Measurements from ENCODE around the gene LSAMP. TPM values are rescaled to one million over a fixed set of nuclear protein-coding genes. Genes with fewer than 3 reads are reported as not detected.
"Not testable (repeated sequence)": the region's sequence is repeated elsewhere in the genome, so short reads cannot be mapped to it uniquely, and the experiment has no call there.

The LSAMP gene
- total RNA-seq, 1 donor from 2014 or later: 1.1 TPM

DNA sequence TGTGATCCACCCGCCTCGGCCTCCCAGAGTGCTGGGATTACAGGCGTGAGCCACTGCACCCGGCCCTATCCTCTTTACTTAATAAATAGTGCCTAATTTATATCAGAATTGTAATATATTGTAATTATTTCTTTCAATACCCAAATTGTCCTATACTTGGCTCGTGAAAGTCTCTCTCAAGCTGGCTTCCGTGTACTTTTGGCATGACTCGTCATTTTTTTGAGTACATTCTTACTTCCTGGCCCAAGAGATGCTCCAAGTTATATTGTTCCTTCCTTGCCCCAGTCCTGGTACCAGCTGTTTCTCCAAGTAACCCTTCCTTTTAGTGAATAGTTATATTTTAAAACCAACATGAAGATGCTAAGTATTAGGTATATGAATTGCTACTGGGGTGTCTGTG lies 366.7 kb downstream of the LSAMP start:
- TF ChIP-seq CTCF (IDR thresholded peaks at IDR 0.05): no peak
- Mint-ChIP-seq H3K27me3 (ENCODE audit: low read depth) (no peaks in the 10 kb centered on the region), H3K4me3 (ENCODE audit: unreplicated experiment) (no peak overlapping the region), H3K9me3 (ENCODE audit: low read depth) (no peaks in the 10 kb centered on the region), H3K36me3 (ENCODE audit: low read depth) (no peaks in the 10 kb centered on the region), H3K4me1 (ENCODE audit: low read depth) (no peaks in the 10 kb centered on the region), H3K27ac (ENCODE audit: unreplicated experiment) (no peak overlapping the region)
- DNase-seq (ENCODE audit: low spot score): no peak

GRCh38 chr3:116077557-116077956 lies 367.7 kb downstream of the LSAMP start:
- Mint-ChIP-seq H3K4me3 (ENCODE audit: unreplicated experiment) (no peak overlapping the region), H3K27ac (ENCODE audit: unreplicated experiment) (no peak overlapping the region), H3K9me3 (ENCODE audit: low read depth) (no peaks in the 10 kb centered on the region), H3K27me3 (ENCODE audit: low read depth) (no peaks in the 10 kb centered on the region), H3K4me1 (ENCODE audit: low read depth) (no peaks in the 10 kb centered on the region), H3K36me3 (ENCODE audit: low read depth) (no peaks in the 10 kb centered on the region)
- DNase-seq (ENCODE audit: low spot score): no peak
- TF ChIP-seq CTCF (IDR thresholded peaks at IDR 0.05): no peak

- Mint-ChIP-seq H3K27ac (ENCODE audit: unreplicated experiment) (no peak overlapping the region), H3K4me1 (ENCODE audit: low read depth) (no peaks in the 10 kb centered on the region), H3K9me3 (ENCODE audit: low read depth) (no peaks in the 10 kb centered on the region), H3K36me3 (ENCODE audit: low read depth) (no peaks in the 10 kb centered on the region), H3K4me3 (ENCODE audit: unreplicated experiment) (no peak overlapping the region), H3K27me3 (ENCODE audit: low read depth) (no peaks in the 10 kb centered on the region)
- TF ChIP-seq CTCF (IDR thresholded peaks at IDR 0.05): no peak
- DNase-seq (ENCODE audit: low spot score): no peak
Measured at GRCh38 chr3:116077059-116077458, 368.2 kb downstream of the LSAMP start.

- H3K27me3 Mint-ChIP-seq (ENCODE audit: low read depth); H3K9me3 Mint-ChIP-seq (ENCODE audit: low read depth); H3K27ac Mint-ChIP-seq (ENCODE audit: unreplicated experiment): not testable (repeated sequence)
Measured at GRCh38 chr3:116070516-116071278, 374.6 kb downstream of the LSAMP start.

GRCh38 chr3:116070061-116070460 lies 375.2 kb downstream of the LSAMP start:
- H3K4me1 Mint-ChIP-seq (ENCODE audit: low read depth): no peaks in the 10 kb centered on the region
- no peaks in the 10 kb centered on the region for H3K36me3 Mint-ChIP-seq (ENCODE audit: low read depth)
- no peak overlapping the region for H3K27ac Mint-ChIP-seq (ENCODE audit: unreplicated experiment)
- no peaks in the 10 kb centered on the region for H3K27me3 Mint-ChIP-seq (ENCODE audit: low read depth)
- H3K4me3 Mint-ChIP-seq (ENCODE audit: unreplicated experiment): no peak overlapping the region
- DNase-seq (ENCODE audit: low spot score): no peak
- TF ChIP-seq CTCF (IDR thresholded peaks at IDR 0.05): no peak
- no peaks in the 10 kb centered on the region for H3K9me3 Mint-ChIP-seq (ENCODE audit: low read depth)

More at GRCh38 chr3:116070516-116071278, 374.6 kb downstream of the LSAMP start:
- not testable (repeated sequence) for DNase-seq (ENCODE audit: low spot score); H3K36me3 Mint-ChIP-seq (ENCODE audit: low read depth); H3K4me3 Mint-ChIP-seq (ENCODE audit: unreplicated experiment); H3K4me1 Mint-ChIP-seq (ENCODE audit: low read depth)

DNA sequence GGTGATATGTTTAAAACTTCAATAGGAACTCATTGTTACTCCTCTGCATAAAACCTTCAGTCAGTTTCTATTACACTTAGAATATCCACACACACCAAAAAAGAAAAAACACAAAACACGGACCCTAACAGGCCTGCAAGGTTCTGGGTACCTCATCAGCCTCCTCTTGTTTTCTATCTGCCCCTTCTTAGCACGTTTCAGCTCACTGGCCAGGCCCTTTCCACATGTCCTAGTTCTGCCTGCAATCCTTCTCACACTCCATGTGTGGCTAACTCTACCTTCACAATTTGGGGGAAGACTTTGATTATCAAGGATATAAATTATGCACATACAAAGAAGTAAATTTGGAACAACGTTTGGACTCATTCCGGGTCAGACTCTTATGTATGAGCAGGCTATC lies 376.3 kb downstream of the LSAMP start:
- Mint-ChIP-seq H3K27ac (ENCODE audit: unreplicated experiment) (no peak overlapping the region), H3K4me1 (ENCODE audit: low read depth) (no peaks in the 10 kb centered on the region), H3K27me3 (ENCODE audit: low read depth) (no peaks in the 10 kb centered on the region), H3K9me3 (ENCODE audit: low read depth) (no peaks in the 10 kb centered on the region), H3K4me3 (ENCODE audit: unreplicated experiment) (no peak overlapping the region), H3K36me3 (ENCODE audit: low read depth) (no peaks in the 10 kb centered on the region)
- no peak for DNase-seq (ENCODE audit: low spot score)
- no peak for TF ChIP-seq CTCF (IDR thresholded peaks at IDR 0.05)
